Measurements from ENCODE around the gene CES5A. TPM values are rescaled to one million over a fixed set of nuclear protein-coding genes. Genes with fewer than 3 reads are reported as not detected.

CES5A gene
- total and polyA plus RNA-seq, 9 donors, result not detected

- Histone ChIP-seq H3K9me3 (no peaks in the 10 kb centered on the region), H3K27ac (no peak overlapping the region), H3K4me1 (ENCODE audit: insufficient read depth) (no peaks in the 10 kb centered on the region), H3K27me3 (no peaks in the 10 kb centered on the region), H3K36me3 (no peaks in the 10 kb centered on the region), H3K4me3 (no peak overlapping the region)
- 56 to 96% (median 89%) methylated on average over 2 of the region's 2 CpGs for WGBS, 3 donors
- intact Hi-C loops (cut with DNase I), result loop anchor here in 1 of 4 donors (5.0 kb wide), 1 partner anchor 799 kb away; no protein-coding TSS in a partner anchor
- DNase-seq, result no peak
- no peak for TF ChIP-seq EP300 (IDR thresholded peaks at IDR 0.05)
- TF ChIP-seq POLR2A (IDR thresholded peaks at IDR 0.05), result no peak
- TF ChIP-seq CTCF (IDR thresholded peaks at IDR 0.05), result no peak
Measured at GRCh38 chr16:55892821-55893220, 17.6 kb upstream of the CES5A start.

GRCh38 chr16:55889518-55889917 is 14.3 kb upstream of the CES5A start:
- intact Hi-C loops (cut with DNase I), result no loop called here
- H3K4me1 ChIP-seq (ENCODE audit: insufficient read depth), result no peaks in the 10 kb centered on the region
- no peak overlapping the region for H3K4me3 ChIP-seq
- WGBS, 3 donors, result 66 to 71% (median 66%) methylated on average over 2 of the region's 2 CpGs
- no peak for DNase-seq
- H3K9me3 ChIP-seq, result no peaks in the 10 kb centered on the region
- no peak for TF ChIP-seq CTCF (IDR thresholded peaks at IDR 0.05)
- TF ChIP-seq EP300 (IDR thresholded peaks at IDR 0.05), result no peak
- no peak for TF ChIP-seq POLR2A (IDR thresholded peaks at IDR 0.05)
- no peaks in the 10 kb centered on the region for H3K27me3 ChIP-seq
- H3K27ac ChIP-seq, result no peak overlapping the region
- no peaks in the 10 kb centered on the region for H3K36me3 ChIP-seq

GRCh38 chr16:55888546-55888945 is 13.4 kb upstream of the CES5A start:
- H3K4me1 ChIP-seq (ENCODE audit: insufficient read depth), result no peaks in the 10 kb centered on the region
- no peak for DNase-seq
- H3K27ac ChIP-seq, result no peak overlapping the region
- no peaks in the 10 kb centered on the region for H3K36me3 ChIP-seq
- TF ChIP-seq EP300 (IDR thresholded peaks at IDR 0.05), result no peak
- TF ChIP-seq CTCF (IDR thresholded peaks at IDR 0.05), result no peak
- TF ChIP-seq POLR2A (IDR thresholded peaks at IDR 0.05), result no peak
- H3K4me3 ChIP-seq, result no peak overlapping the region
- no peaks in the 10 kb centered on the region for H3K27me3 ChIP-seq
- intact Hi-C loops (cut with DNase I), result no loop called here
- H3K9me3 ChIP-seq, result no peaks in the 10 kb centered on the region
- WGBS, 3 donors, result 81 to 84% (median 83%) methylated on average over 2 of the region's 2 CpGs

- Histone ChIP-seq H3K27me3 (no peaks in the 10 kb centered on the region), H3K4me1 (ENCODE audit: insufficient read depth) (no peaks in the 10 kb centered on the region), H3K36me3 (no peaks in the 10 kb centered on the region), H3K27ac (no peak overlapping the region), H3K9me3 (no peaks in the 10 kb centered on the region), H3K4me3 (no peak overlapping the region)
- no peak for TF ChIP-seq POLR2A (IDR thresholded peaks at IDR 0.05)
- no peak for TF ChIP-seq EP300 (IDR thresholded peaks at IDR 0.05)
- TF ChIP-seq CTCF (IDR thresholded peaks at IDR 0.05), result no peak
- WGBS, 3 donors, result 24 to 34% (median 25%) methylated on average over 4 of the region's 4 CpGs
- intact Hi-C loops (cut with DNase I), result no loop called here
- no peak for DNase-seq
Measured at GRCh38 chr16:55876854-55877253, 1.7 kb upstream of the CES5A start.
